Activated T-helper 2 cell treated with anti-CD3 and anti-CD28 coated beads, Interferon-gamma antibody, Interleukin-2, Interleukin-4, amounts not matched to agents 10 μg/mL and 5 μg/mL and 100 μg/mL, durations not matched to agents 14 hours and 24 hours and 36 hours (primary cell): ENCODE data around the gene TTC29. TPM values are rescaled to one million over a fixed set of nuclear protein-coding genes. Genes with fewer than 3 reads are reported as not detected.
"Not testable (repeated sequence)": the region's sequence is repeated elsewhere in the genome, so short reads cannot be mapped to it uniquely, and the experiment has no call there.

ENCODE experiments used
- DNase-seq: peaks from one replicate; pipeline ENCODE4 v3.0.0; 2021; ENCODE audit warnings: low spot score
- H3K27ac Mint-ChIP-seq: one replicate; pipeline ENCODE4 v1.8.0; 2021; ENCODE audit warnings: mixed read lengths
- H3K27me3 Mint-ChIP-seq: one replicate; pipeline ENCODE4 v1.8.0; 2021; ENCODE audit warnings: low read depth, mixed read lengths
- H3K36me3 Mint-ChIP-seq: one replicate; pipeline ENCODE4 v1.8.0; 2021; ENCODE audit warnings: low read depth, mixed read lengths
- H3K4me1 Mint-ChIP-seq: one replicate; pipeline ENCODE4 v1.8.0; 2021; ENCODE audit warnings: low read depth, mixed read lengths
- H3K4me3 Mint-ChIP-seq: one replicate; pipeline ENCODE4 v1.8.0; 2021; ENCODE audit warnings: low read depth, mild to moderate bottlenecking, moderate library complexity, mixed read lengths
- H3K9me3 Mint-ChIP-seq: one replicate; pipeline ENCODE4 v1.8.0; 2021; ENCODE audit warnings: mixed read lengths
- intact Hi-C: fragments of 100-400 bp; cut with micrococcal nuclease; formaldehyde crosslinking; loops from one replicate; pipeline ENCODE4 v1.15.1; 2023
- total RNA-seq: library from RNA; stranded (reverse); gene quantifications from 2 replicates; pipeline ENCODE4 v1.2.3, GENCODE V29; 2022

The TTC29 gene
- total RNA-seq, 1 donor from 2014 or later, result not detected

- Mint-ChIP-seq H3K36me3 (no peaks in the 10 kb centered on the region), H3K4me1 (no peaks in the 10 kb centered on the region), H3K4me3 (no peak overlapping the region), H3K9me3 (no peaks in the 10 kb centered on the region), H3K27me3 (no peaks in the 10 kb centered on the region), H3K27ac (no peak overlapping the region)
- no peak for DNase-seq
- intact Hi-C loops, result no loop called here
Measured at GRCh38 chr4:146776691-146777090, 169.0 kb downstream of the TTC29 start.

GRCh38 chr4:146763560-146763959 lies 182.1 kb downstream of the TTC29 start:
- Mint-ChIP-seq H3K4me1 (peaks cover 3% of the 10 kb centered on the region), H3K9me3 (no peaks in the 10 kb centered on the region), H3K4me3 (no peak overlapping the region), H3K36me3 (no peaks in the 10 kb centered on the region), H3K27me3 (no peaks in the 10 kb centered on the region), H3K27ac (no peak overlapping the region)
- intact Hi-C loops, result no loop called here
- no peak for DNase-seq

- DNase-seq, result no peak
- H3K27me3 Mint-ChIP-seq, result no peaks in the 10 kb centered on the region
- no peak overlapping the region for H3K4me3 Mint-ChIP-seq
- H3K9me3 Mint-ChIP-seq, result no peaks in the 10 kb centered on the region
- no peaks in the 10 kb centered on the region for H3K36me3 Mint-ChIP-seq
- H3K4me1 Mint-ChIP-seq, result peaks cover 3% of the 10 kb centered on the region
- intact Hi-C loops, result no loop called here
- H3K27ac Mint-ChIP-seq, result no peak overlapping the region
Measured at GRCh38 chr4:146762016-146762415, 183.6 kb downstream of the TTC29 start.

- Mint-ChIP-seq H3K4me3 (no peak overlapping the region), H3K4me1 (no peaks in the 10 kb centered on the region), H3K9me3 (no peaks in the 10 kb centered on the region)
Measured at GRCh38 chr4:146742416-146742815, 203.2 kb downstream of the TTC29 start.

GRCh38 chr4:146739182-146739581 lies 206.5 kb downstream of the TTC29 start:
- no peaks in the 10 kb centered on the region for H3K9me3 Mint-ChIP-seq
- no peak overlapping the region for H3K4me3 Mint-ChIP-seq
- H3K27me3 Mint-ChIP-seq, result no peaks in the 10 kb centered on the region
- no peaks in the 10 kb centered on the region for H3K36me3 Mint-ChIP-seq
- intact Hi-C loops, result no loop called here
- no peak for DNase-seq
- no peak overlapping the region for H3K27ac Mint-ChIP-seq
- H3K4me1 Mint-ChIP-seq, result no peaks in the 10 kb centered on the region

More at GRCh38 chr4:146742416-146742815, 203.2 kb downstream of the TTC29 start:
- no peak for DNase-seq
- Mint-ChIP-seq H3K27me3 (no peaks in the 10 kb centered on the region), H3K36me3 (no peaks in the 10 kb centered on the region), H3K27ac (no peak overlapping the region)
- intact Hi-C loops, result no loop called here

GRCh38 chr4:146723519-146723918 lies 222.1 kb downstream of the TTC29 start:
- H3K27ac Mint-ChIP-seq, DNase-seq, intact Hi-C loops, H3K27me3 Mint-ChIP-seq, H3K9me3 Mint-ChIP-seq, H3K36me3 Mint-ChIP-seq, H3K4me3 Mint-ChIP-seq, H3K4me1 Mint-ChIP-seq: not testable (repeated sequence)

- Mint-ChIP-seq H3K36me3 (no peaks in the 10 kb centered on the region), H3K4me1 (no peaks in the 10 kb centered on the region), H3K9me3 (no peaks in the 10 kb centered on the region), H3K4me3 (no peak overlapping the region), H3K27me3 (no peaks in the 10 kb centered on the region), H3K27ac (no peak overlapping the region)
- intact Hi-C loops, result no loop called here
- no peak for DNase-seq
Measured at GRCh38 chr4:146709956-146710355, 235.7 kb downstream of the TTC29 start.

- no peak overlapping the region for H3K27ac Mint-ChIP-seq
- intact Hi-C loops, result no loop called here
- H3K36me3 Mint-ChIP-seq, result no peaks in the 10 kb centered on the region
Measured at GRCh38 chr4:146699910-146700309, 245.8 kb downstream of the TTC29 start.

GRCh38 chr4:146674829-146675570 lies 270.7 kb downstream of the TTC29 start:
- H3K27ac Mint-ChIP-seq, result no peak overlapping the region
- H3K4me3 Mint-ChIP-seq, result no peak overlapping the region

More at GRCh38 chr4:146699910-146700309, 245.8 kb downstream of the TTC29 start:
- Mint-ChIP-seq H3K4me1 (no peaks in the 10 kb centered on the region), H3K27me3 (no peaks in the 10 kb centered on the region), H3K9me3 (no peaks in the 10 kb centered on the region), H3K4me3 (no peak overlapping the region)
- no peak for DNase-seq

GRCh38 chr4:146663968-146664311 lies 281.7 kb downstream of the TTC29 start:
- H3K4me3 Mint-ChIP-seq, H3K9me3 Mint-ChIP-seq, H3K27me3 Mint-ChIP-seq, H3K27ac Mint-ChIP-seq, H3K4me1 Mint-ChIP-seq, H3K36me3 Mint-ChIP-seq, intact Hi-C loops, DNase-seq: not testable (repeated sequence)

More at GRCh38 chr4:146674829-146675570, 270.7 kb downstream of the TTC29 start:
- Mint-ChIP-seq H3K27me3 (peaks cover 1% of the 10 kb centered on the region), H3K4me1 (no peaks in the 10 kb centered on the region), H3K9me3 (no peaks in the 10 kb centered on the region), H3K36me3 (no peaks in the 10 kb centered on the region)
- intact Hi-C loops, result no loop called here
- DNase-seq, result no peak

GRCh38 chr4:146661367-146661766 lies 284.3 kb downstream of the TTC29 start:
- no peaks in the 10 kb centered on the region for H3K9me3 Mint-ChIP-seq
- no peak overlapping the region for H3K4me3 Mint-ChIP-seq
- no peak for DNase-seq

More at GRCh38 chr4:146661367-146661766, 284.3 kb downstream of the TTC29 start:
- Mint-ChIP-seq H3K27ac (no peak overlapping the region), H3K36me3 (no peaks in the 10 kb centered on the region), H3K27me3 (peaks cover 15% of the 10 kb centered on the region), H3K4me1 (no peaks in the 10 kb centered on the region)
- intact Hi-C loops, result no loop called here
